ENCODE data around the gene IGF2BP1. TPM values are rescaled to one million over a fixed set of nuclear protein-coding genes. Genes with fewer than 3 reads are reported as not detected.

Gene IGF2BP1
- total and polyA plus RNA-seq, 2 of the 8 experiments (the other 6 are each of a cell fraction or from before 2014, with no cell fraction given) = 41.6 to 513 TPM

DNA sequence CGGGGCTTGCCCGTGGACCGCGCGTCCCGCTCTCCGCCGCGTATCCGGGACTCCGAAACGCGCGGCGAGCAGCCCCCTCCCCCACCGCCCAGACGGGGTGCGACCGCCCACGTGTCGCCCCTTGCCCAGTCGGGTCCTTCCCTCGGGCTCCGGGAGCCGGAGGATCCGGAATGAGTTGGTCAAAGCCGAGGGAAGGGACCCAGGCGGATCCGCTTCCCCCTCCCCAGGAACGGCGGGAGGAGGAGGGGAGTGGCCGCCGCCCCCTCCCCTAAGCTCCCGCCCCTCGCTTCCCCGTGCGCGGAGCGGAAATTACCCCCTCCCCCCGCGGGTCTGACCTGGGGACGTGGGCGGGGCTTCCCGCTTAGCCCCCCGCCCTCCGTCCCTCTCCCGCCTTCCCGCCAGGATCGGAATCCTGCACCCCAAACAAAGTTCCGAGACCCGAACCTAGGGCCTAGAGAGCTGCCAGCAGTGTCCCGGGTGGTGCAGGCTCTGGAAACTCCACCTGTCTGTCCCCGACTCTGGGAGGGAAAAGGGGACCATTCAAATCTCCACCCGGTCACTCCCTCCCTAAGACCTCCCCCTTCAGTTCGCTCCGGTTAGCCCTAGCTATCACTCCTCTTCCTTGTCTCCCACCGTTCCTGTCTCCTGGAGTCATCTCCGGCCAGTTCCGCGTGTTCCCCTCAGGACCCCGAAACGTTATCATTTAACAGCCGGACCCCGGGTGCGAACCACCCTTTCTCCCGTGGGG, 1.0 kb upstream of the IGF2BP1 start (continued):
- TF ChIP-seq FOSL1 (IDR thresholded peaks at IDR 0.05; ENCODE audit: insufficient read depth, low read depth, low read length) (no peak), CTBP2 (IDR thresholded peaks at IDR 0.05; ENCODE audit: borderline replicate concordance, insufficient read depth, insufficient read length, low read length) (no peak), SP4 (IDR thresholded peaks at IDR 0.05; ENCODE audit: low read length) (no peak), CEBPB (IDR thresholded peaks at IDR 0.05; ENCODE audit: low read depth, low read length) (no peak), TAF7 (optimal IDR thresholded peaks at IDR 0.05; ENCODE audit: borderline replicate concordance, low read depth, low read length) (peak; percentile 87), SP2 (IDR thresholded peaks at IDR 0.05; ENCODE audit: low read length) (no peak), KDM5A (IDR thresholded peaks at IDR 0.05; ENCODE audit: low read length) (no peak), SIN3A (conservative IDR thresholded peaks at IDR 0.05 in 1 of 2, IDR thresholded peaks at IDR 0.05 in 1 of 2; ENCODE audit: low read depth in 1 of 2, low read length in 2 of 2) (0 out of 4 replicates have a peak, but pooled peaks of 1 of the 2 experiments have one; percentile 68), TBP (IDR thresholded peaks at IDR 0.05; ENCODE audit: low read depth, low read length) (peak; percentile 72), RXRA (IDR thresholded peaks at IDR 0.05; ENCODE audit: insufficient read depth, low read depth, low read length) (no peak), TAF1 (IDR thresholded peaks at IDR 0.05; ENCODE audit: low read depth, low read length) (peak; percentile 88), NANOG (IDR thresholded peaks at IDR 0.05; ENCODE audit: insufficient read depth, low read depth, low read length, poor library complexity, severe bottlenecking) (no peak), POLR2A (IDR thresholded peaks at IDR 0.05; ENCODE audit: control extremely low read depth in 1 of 2, low read depth in 2 of 2, low read length in 2 of 2) (peak; percentile 40 to 94), SIX5 (IDR thresholded peaks at IDR 0.05; ENCODE audit: low read depth, low read length) (no peak), TCF12 (IDR thresholded peaks at IDR 0.05; ENCODE audit: low read depth, low read length) (no peak), GTF2F1 (IDR thresholded peaks at IDR 0.05; ENCODE audit: borderline replicate concordance, low read depth, low read length) (no peak; the same call in 1 of the 2 replicates), TEAD4 (IDR thresholded peaks at IDR 0.05; ENCODE audit: low read depth, low read length) (no peak), ATF3 (IDR thresholded peaks at IDR 0.05; ENCODE audit: insufficient read depth, low read depth, low read length) (peak; percentile 45; the same call in 1 of the 2 replicates), RFX5 (IDR thresholded peaks at IDR 0.05; ENCODE audit: borderline replicate concordance, low read depth, low read length) (no peak), EZH2 (IDR thresholded peaks at IDR 0.05; ENCODE audit: low read depth, low read length, severe bottlenecking) (no peak), CHD2 (IDR thresholded peaks at IDR 0.05; ENCODE audit: low read length) (no peak), CBX8 (IDR thresholded peaks at IDR 0.05; ENCODE audit: borderline replicate concordance, low read depth, low read length) (no peak), E2F6 (IDR thresholded peaks at IDR 0.05) (peak; percentile 51), SIRT6 (IDR thresholded peaks at IDR 0.05; ENCODE audit: low read length) (no peak)
